ENCODE results near the gene RBM38.
A peak's percentile ranks its signal among the peaks of the same experiment; 100 is the strongest.

Gene RBM38

GRCh38 chr20:57455386-57455785 lies 64.2 kb downstream of the RBM38 start:
- no peak for DNase-seq (ENCODE audit: low spot score)

GRCh38 chr20:57456116-57456515 lies 64.9 kb downstream of the RBM38 start:
- no peak for DNase-seq (ENCODE audit: low spot score)

- DNase-seq (ENCODE audit: low spot score) = peak; percentile 42
These were observed 66.3 kb downstream of the RBM38 start for GRCh38 chr20:57457243-57458095.

GRCh38 chr20:57458400-57459160 lies 67.4 kb downstream of the RBM38 start:
- no peak for DNase-seq (ENCODE audit: low spot score)

All from SW480 (cell line).